Natural killer cell (primary cell): ENCODE data around the gene EMC10. TPM values are rescaled to one million over a fixed set of nuclear protein-coding genes. Genes with fewer than 3 reads are reported as not detected.

Source experiments
- ATAC-seq, 3 donors: fragments of 150-1000 bp in 2 of 3; fragments of 200-7000 bp in 1 of 3; cut with Tn5 transposase; 1 replicate in 1 of 3; 2 replicates in 2 of 3; pipeline ENCODE4 v1.10.0; 2021; ENCODE audit warnings: mild to moderate bottlenecking in 2 of 3, moderate library complexity in 2 of 3
- DNase-seq, 2 donors: peaks; one replicate each; pipeline versions ENCODE4 v3.0.0 to v3.0.0-alpha.2; 2013 to 2021; ENCODE audit warnings: mixed read lengths in 1 of 2
- H3K27ac ChIP-seq: one replicate; pipeline ENCODE4 v1.5.1; 2013; ENCODE audit warnings: mild to moderate bottlenecking, low read length
- H3K27me3 ChIP-seq: one replicate; pipeline ENCODE4 v1.6.1; 2013; ENCODE audit warnings: low read length; ENCODE audit not compliant: control insufficient read depth, insufficient read depth
- H3K36me3 ChIP-seq: one replicate; pipeline ENCODE4 v1.6.1; 2013; ENCODE audit warnings: low read length; ENCODE audit not compliant: control insufficient read depth, insufficient read depth
- H3K4me1 ChIP-seq: one replicate; pipeline ENCODE4 v1.6.1; 2013; ENCODE audit warnings: low read length; ENCODE audit not compliant: control insufficient read depth, insufficient read depth
- H3K4me3 ChIP-seq: one replicate; pipeline ENCODE4 v1.5.1; 2013; ENCODE audit warnings: low read length
- H3K9me3 ChIP-seq: one replicate; pipeline ENCODE4 v1.6.1; 2013; ENCODE audit warnings: low read length; ENCODE audit not compliant: control insufficient read depth, insufficient read depth
- H3K27ac Mint-ChIP-seq, 2 donors: one replicate each; pipeline ENCODE4 v1.8.0; 2022; ENCODE audit warnings: mild to moderate bottlenecking in 2 of 2, mixed read lengths in 2 of 2, moderate library complexity in 1 of 2
- H3K27me3 Mint-ChIP-seq, 2 donors: one replicate each; pipeline ENCODE4 v1.8.0; 2022; ENCODE audit warnings: low read depth in 2 of 2, mixed read lengths in 2 of 2
- H3K36me3 Mint-ChIP-seq: one replicate; pipeline ENCODE4 v1.8.0; 2022; ENCODE audit warnings: mixed read lengths
- H3K4me1 Mint-ChIP-seq, 2 donors: one replicate each; pipeline ENCODE4 v1.8.0; 2022; ENCODE audit warnings: mixed read lengths in 2 of 2
- H3K4me3 Mint-ChIP-seq: one replicate; pipeline ENCODE4 v1.8.0; 2022; ENCODE audit warnings: mild to moderate bottlenecking, moderate library complexity, mixed read lengths
- H3K9me3 Mint-ChIP-seq, 2 donors: one replicate each; pipeline ENCODE4 v1.8.0; 2022; ENCODE audit warnings: mixed read lengths in 2 of 2
- WGBS: methylation state at CpG from one replicate; pipeline ENCODE4 v1.1.7; 2013; ENCODE audit warnings: missing lambda C conversion rate; ENCODE audit not compliant: insufficient coverage; 5-methylcytosine and 5-hydroxymethylcytosine counted together
- intact Hi-C: fragments of 100-400 bp; cut with micrococcal nuclease; formaldehyde crosslinking; loops from one replicate; pipeline ENCODE4 v1.14.2; 2022
- total RNA-seq, 4 donors: library from RNA; stranded (reverse); fragments of 120-200 nt in 1 of 4; gene quantifications; one replicate each; pipeline versions ENCODE4 v1.2.3 to v1.2.4, GENCODE V29; 2013 to 2022
- TF ChIP-seq, protein P1 (sequence below): fragments of 200-600 bp; IDR thresholded peaks from one replicate; pipeline ENCODE4 v1.8.0; 2022; ENCODE audit warnings: antibody characterized with exemption

Gene EMC10
- total RNA-seq, 3 donors from 2014 or later (not counting 1 experiment from before 2014, with no cell fraction given): 79.5 to 85.1 (median 80.1) TPM

DNA sequence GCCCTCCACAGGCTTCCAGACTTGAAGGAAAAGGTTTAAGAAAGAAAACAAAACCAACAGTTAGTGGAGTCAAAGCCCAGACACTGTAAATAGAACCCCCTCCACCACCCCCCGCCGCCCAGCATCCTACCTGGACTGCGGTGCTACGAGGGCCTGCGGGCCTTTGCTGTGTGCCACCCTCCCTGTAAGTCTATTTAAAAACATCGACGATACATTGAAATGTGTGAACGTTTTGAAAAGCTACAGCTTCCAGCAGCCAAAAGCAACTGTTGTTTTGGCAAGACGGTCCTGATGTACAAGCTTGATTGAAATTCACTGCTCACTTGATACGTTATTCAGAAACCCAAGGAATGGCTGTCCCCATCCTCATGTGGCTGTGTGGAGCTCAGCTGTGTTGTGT lies 6.6 kb downstream of the EMC10 start:
- no peaks in the 10 kb centered on the region for H3K9me3 Mint-ChIP-seq
- no peaks in the 10 kb centered on the region for H3K27me3 ChIP-seq
- no peak overlapping the region for H3K27ac Mint-ChIP-seq
- H3K4me1 ChIP-seq: peaks cover 6% of the 10 kb centered on the region
- peaks cover 36% of the 10 kb centered on the region for H3K36me3 ChIP-seq
- no peaks in the 10 kb centered on the region for H3K27me3 Mint-ChIP-seq
- H3K4me3 Mint-ChIP-seq: no peak overlapping the region
- H3K4me1 Mint-ChIP-seq: peaks cover 11 to 34% of the 10 kb centered on the region in 2 donors
- intact Hi-C loops: no loop called here
- no peak overlapping the region for H3K4me3 ChIP-seq
- H3K9me3 ChIP-seq: no peaks in the 10 kb centered on the region
- H3K27ac ChIP-seq: no peak overlapping the region
- H3K36me3 Mint-ChIP-seq: no peaks in the 10 kb centered on the region
- TF ChIP-seq, protein P1, sequence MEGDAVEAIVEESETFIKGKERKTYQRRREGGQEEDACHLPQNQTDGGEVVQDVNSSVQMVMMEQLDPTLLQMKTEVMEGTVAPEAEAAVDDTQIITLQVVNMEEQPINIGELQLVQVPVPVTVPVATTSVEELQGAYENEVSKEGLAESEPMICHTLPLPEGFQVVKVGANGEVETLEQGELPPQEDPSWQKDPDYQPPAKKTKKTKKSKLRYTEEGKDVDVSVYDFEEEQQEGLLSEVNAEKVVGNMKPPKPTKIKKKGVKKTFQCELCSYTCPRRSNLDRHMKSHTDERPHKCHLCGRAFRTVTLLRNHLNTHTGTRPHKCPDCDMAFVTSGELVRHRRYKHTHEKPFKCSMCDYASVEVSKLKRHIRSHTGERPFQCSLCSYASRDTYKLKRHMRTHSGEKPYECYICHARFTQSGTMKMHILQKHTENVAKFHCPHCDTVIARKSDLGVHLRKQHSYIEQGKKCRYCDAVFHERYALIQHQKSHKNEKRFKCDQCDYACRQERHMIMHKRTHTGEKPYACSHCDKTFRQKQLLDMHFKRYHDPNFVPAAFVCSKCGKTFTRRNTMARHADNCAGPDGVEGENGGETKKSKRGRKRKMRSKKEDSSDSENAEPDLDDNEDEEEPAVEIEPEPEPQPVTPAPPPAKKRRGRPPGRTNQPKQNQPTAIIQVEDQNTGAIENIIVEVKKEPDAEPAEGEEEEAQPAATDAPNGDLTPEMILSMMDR: no peak
- DNase-seq (no peak), ATAC-seq (no peak)
- WGBS: 96% methylated on average over 10 of the region's 10 CpGs

DNA sequence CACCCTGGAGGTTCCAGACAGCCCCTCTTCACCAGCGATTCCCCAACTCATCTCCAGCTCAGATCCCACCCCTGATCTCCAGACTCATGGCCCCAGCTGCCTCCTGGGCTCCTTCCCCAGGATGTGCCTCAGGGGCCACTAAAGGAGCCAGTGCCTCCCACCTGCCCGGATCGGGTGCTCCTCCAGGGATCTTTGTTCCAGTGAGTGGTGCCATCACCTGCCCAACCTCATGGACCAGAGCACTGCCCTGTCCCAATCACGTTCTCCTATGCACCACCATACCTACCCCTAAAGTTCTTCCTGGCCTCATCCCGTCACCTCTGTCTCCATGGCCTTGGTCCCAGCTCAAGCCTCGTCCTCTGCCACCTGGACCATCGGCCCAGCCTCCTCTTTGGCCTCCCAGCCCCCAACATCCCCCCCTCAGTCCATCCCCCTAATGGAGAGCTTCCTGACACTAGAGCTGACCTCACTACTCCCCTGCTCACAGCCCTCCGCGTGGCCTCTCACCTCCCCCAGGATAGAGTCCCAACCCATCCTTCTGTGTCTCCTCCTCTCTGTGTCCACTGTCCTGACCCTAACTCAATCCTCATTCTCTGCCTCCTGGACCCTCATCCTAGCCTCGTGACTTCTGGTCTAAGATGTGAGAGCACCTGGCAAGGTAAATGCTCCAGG lies 9.1 kb downstream of the EMC10 start:
- Histone ChIP-seq H3K27ac (no peak overlapping the region), H3K9me3 (no peaks in the 10 kb centered on the region), H3K27me3 (no peaks in the 10 kb centered on the region), H3K4me1 (no peaks in the 10 kb centered on the region), H3K36me3 (peaks cover 17% of the 10 kb centered on the region), H3K4me3 (no peak overlapping the region)
- no peaks in the 10 kb centered on the region for H3K9me3 Mint-ChIP-seq
- intact Hi-C loops: no loop called here
- H3K36me3 Mint-ChIP-seq: no peaks in the 10 kb centered on the region
- H3K4me1 Mint-ChIP-seq: peaks cover 5 to 30% of the 10 kb centered on the region in 2 donors
- peak overlapping the region; percentile 29 to 59 for H3K27ac Mint-ChIP-seq
- DNase-seq (no peak), ATAC-seq (no peak)
- 90% methylated on average over 10 of the region's 10 CpGs for WGBS
- TF ChIP-seq, protein P1: no peak
- no peaks in the 10 kb centered on the region for H3K27me3 Mint-ChIP-seq
- no peak overlapping the region for H3K4me3 Mint-ChIP-seq

DNA sequence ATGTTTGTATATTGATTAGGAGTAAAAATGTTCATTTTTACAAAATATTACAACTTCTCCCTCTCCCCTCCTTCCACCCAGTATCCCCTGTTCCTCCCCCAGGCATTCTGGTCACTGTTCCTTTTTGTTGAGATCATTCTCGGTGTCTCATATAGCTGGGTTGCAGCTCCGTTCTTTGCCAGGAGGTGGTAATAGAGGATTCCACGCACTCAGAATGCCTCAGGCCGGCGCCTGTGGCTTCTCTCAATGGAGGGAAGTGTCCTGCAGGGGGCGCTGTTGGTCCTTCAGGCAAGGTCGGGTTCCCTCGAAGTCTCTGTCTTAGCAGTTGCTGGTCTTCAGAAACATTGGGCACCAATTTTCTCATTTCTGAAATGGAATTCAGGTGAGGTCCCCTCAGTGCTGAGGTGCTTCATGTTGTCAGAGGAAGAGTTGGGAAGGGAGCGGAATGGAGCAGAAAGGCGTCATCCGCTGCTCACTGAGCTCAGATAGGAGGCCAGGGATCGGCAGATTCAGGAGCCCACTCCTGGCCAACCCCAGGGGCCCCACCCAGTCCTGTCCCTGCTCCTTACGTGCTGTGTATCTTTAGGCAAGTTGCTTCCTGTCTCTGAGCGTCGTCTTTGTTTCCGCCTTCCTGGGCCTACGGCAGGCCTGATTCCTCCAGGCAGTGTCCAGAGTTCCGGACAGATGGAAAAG lies 10.7 kb downstream of the EMC10 start:
- H3K4me3 ChIP-seq: no peak overlapping the region
- no peak overlapping the region for H3K27ac ChIP-seq
- intact Hi-C loops: no loop called here
- H3K4me1 Mint-ChIP-seq: peaks cover 5 to 37% of the 10 kb centered on the region in 2 donors
- H3K36me3 ChIP-seq: peaks cover 4% of the 10 kb centered on the region
- no peaks in the 10 kb centered on the region for H3K9me3 ChIP-seq
- no peaks in the 10 kb centered on the region for H3K36me3 Mint-ChIP-seq
- H3K4me1 ChIP-seq: peaks cover 7% of the 10 kb centered on the region
- DNase-seq (peak; percentile 32 to 71), ATAC-seq (peak in 1 of 3 donors; percentile 40)
- 87% methylated on average over 18 of the region's 18 CpGs for WGBS
- no peaks in the 10 kb centered on the region for H3K27me3 ChIP-seq
- H3K4me3 Mint-ChIP-seq: no peak overlapping the region
- TF ChIP-seq, protein P1: peak; percentile 41
- no peak overlapping the region for H3K27ac Mint-ChIP-seq
- H3K9me3 Mint-ChIP-seq: no peaks in the 10 kb centered on the region
- no peaks in the 10 kb centered on the region for H3K27me3 Mint-ChIP-seq
